GM06990 (cell line): ENCODE data around the gene LGALS3BP.

Experiments used
- DNase-seq: peaks from one replicate; pipeline ENCODE4 v3.0.0-alpha.2; 2011; ENCODE audit not compliant: insufficient read length; ENCODE audit errors: extremely low read depth
- H3K27me3 ChIP-seq: replicated peaks from 2 replicates; pipeline ENCODE4 v1.6.0; 2011; ENCODE audit warnings: low read length; ENCODE audit not compliant: control insufficient read depth, insufficient read depth
- H3K36me3 ChIP-seq: 2 replicates; pipeline ENCODE4 v1.5.1; 2011; ENCODE audit warnings: low read length; ENCODE audit not compliant: control insufficient read depth, insufficient read depth
- H3K4me3 ChIP-seq: replicated peaks from 2 replicates; pipeline ENCODE4 v1.5.1; 2011; ENCODE audit warnings: low read depth, mild to moderate bottlenecking, control low read depth, low read length
- CTCF ChIP-seq: IDR thresholded peaks from 2 replicates; pipeline ENCODE4 v1.5.1; 2011; ENCODE audit warnings: low read length, control low read depth, mild to moderate bottlenecking, inconsistent platforms; ENCODE audit not compliant: insufficient read depth, poor library complexity, severe bottlenecking

Gene LGALS3BP

GRCh38 chr17:78929908-78930775 lies 49.6 kb downstream of the LGALS3BP start:
- Histone ChIP-seq H3K27me3 (peaks cover 2% of the 10 kb centered on the region), H3K4me3 (no peak overlapping the region), H3K36me3 (no peaks in the 10 kb centered on the region)
- no peak for TF ChIP-seq CTCF
- DNase-seq, result no peak

GRCh38 chr17:78925662-78926555 lies 53.8 kb downstream of the LGALS3BP start:
- no peaks in the 10 kb centered on the region for H3K36me3 ChIP-seq
- no peak overlapping the region for H3K4me3 ChIP-seq
- DNase-seq, result no peak
- TF ChIP-seq CTCF, result no peak
- peaks cover 2% of the 10 kb centered on the region for H3K27me3 ChIP-seq

GRCh38 chr17:78925234-78925633 lies 54.5 kb downstream of the LGALS3BP start, which contains the start of gene TIMP2:
Gene TIMP2 (minus strand): TSS chr17:78925387. CDS start chr17:78925088, 299 bp downstream.
- Histone ChIP-seq H3K36me3 (no peaks in the 10 kb centered on the region), H3K27me3 (peaks cover 2% of the 10 kb centered on the region), H3K4me3 (no peak within 1 kb of the TSS)
- no peak for DNase-seq
- TF ChIP-seq CTCF, result peak; percentile 24

- DNase-seq, result no peak
- H3K4me3 ChIP-seq, result no peak overlapping the region
- TF ChIP-seq CTCF, result no peak
- H3K36me3 ChIP-seq, result no peaks in the 10 kb centered on the region
- peaks cover 2% of the 10 kb centered on the region for H3K27me3 ChIP-seq
Measured at GRCh38 chr17:78924481-78925151, 55.1 kb downstream of the LGALS3BP start.

- Histone ChIP-seq H3K27me3 (peaks cover 2% of the 10 kb centered on the region), H3K36me3 (no peaks in the 10 kb centered on the region), H3K4me3 (peak overlapping the region; percentile 29; the same call in 1 of the 2 replicates)
- DNase-seq, result peak; percentile 62
- no peak for TF ChIP-seq CTCF
Measured at GRCh38 chr17:78923660-78924453, 55.9 kb downstream of the LGALS3BP start.
